ENCODE measurements around the gene TESMIN. TPM values are rescaled to one million over a fixed set of nuclear protein-coding genes. Genes with fewer than 3 reads are reported as not detected.

TESMIN gene
- total RNA-seq, 1 experiment from 2014 or later: 45.2 TPM

- Histone ChIP-seq H3K4ac (ENCODE audit: low read depth, low read length) (no peak overlapping the region), H2BK120ac (ENCODE audit: low read depth, low read length, poor library complexity, severe bottlenecking) (no peak overlapping the region), H2AFZ (ENCODE audit: low read length) (no peak overlapping the region), H4K5ac (ENCODE audit: insufficient read length, low read depth, low read length) (no peak overlapping the region), H3K79me2 (ENCODE audit: insufficient read depth, low read length) (no peaks in the 10 kb centered on the region), H2BK12ac (ENCODE audit: insufficient read length, low read depth, low read length) (no peak overlapping the region), H3K56ac (ENCODE audit: insufficient read length, low read depth, low read length) (no peak overlapping the region), H3K23ac (ENCODE audit: insufficient read length, low read depth, low read length) (no peak overlapping the region), H3K9me3 (ENCODE audit: control insufficient read depth, low read depth, low read length) (no peaks in the 10 kb centered on the region), H3K27ac (ENCODE audit: insufficient read length, low read depth, low read length) (no peak overlapping the region), H3T11ph (ENCODE audit: low read length) (no peak overlapping the region), H3K14ac (ENCODE audit: insufficient read depth, low read length) (no peak overlapping the region), H3K18ac (ENCODE audit: insufficient read length, low read depth, low read length) (no peak overlapping the region), H4K91ac (ENCODE audit: insufficient read length, low read depth, low read length) (no peak overlapping the region), H3K9ac (ENCODE audit: extremely low read depth, insufficient read length, low read length) (no peak overlapping the region), H4K8ac (replicated peaks; ENCODE audit: insufficient read length, low read depth, low read length) (no peak overlapping the region), H2BK20ac (ENCODE audit: low read depth, low read length, poor library complexity, severe bottlenecking) (no peak overlapping the region), H3K4me1 (ENCODE audit: insufficient read depth, low read length) (no peaks in the 10 kb centered on the region; the same call in 1 of the 2 replicates), H3K4me2 (ENCODE audit: insufficient read depth, insufficient read length, low read length) (no peak overlapping the region), H4K20me1 (ENCODE audit: control insufficient read depth, insufficient read depth, insufficient read length) (no peaks in the 10 kb centered on the region), H3K79me1 (ENCODE audit: insufficient read depth, low read depth, low read length, poor library complexity, severe bottlenecking) (no peaks in the 10 kb centered on the region), H2BK5ac (ENCODE audit: insufficient read length, low read length) (no peak overlapping the region), H2BK15ac (ENCODE audit: low read depth, low read length) (no peak overlapping the region), H3K27me3 (ENCODE audit: insufficient read depth, low read length) (no peaks in the 10 kb centered on the region), H2AK5ac (ENCODE audit: insufficient read length, low read length) (no peak overlapping the region), H3K23me2 (ENCODE audit: insufficient read length, low read depth, low read length, poor library complexity, severe bottlenecking) (no peaks in the 10 kb centered on the region)
- Mint-ChIP-seq H3K9me3 (no peaks in the 10 kb centered on the region; a peak in 2 of 5 replicates), H3K27me3 (ENCODE audit: low read depth) (peaks cover 2% of the 10 kb centered on the region), H3K36me3 (ENCODE audit: insufficient read depth in 1 of 3, low read depth in 3 of 3) (no peaks in the 10 kb centered on the region), H3K4me1 (peaks cover 7 to 11% of the 10 kb centered on the region in 2 experiments), H3K27ac (peak overlapping the region in 1 of 3 experiments; percentile 24; a peak in 1 of 7 replicates), H3K4me3 (no peak overlapping the region)
- no CpG with 5 or more reads among the region's 21 CpGs for WGBS (ENCODE audit: extremely low coverage, insufficient read length, low lambda C conversion rate)
- no peak for DNase-seq
- TF ChIP-seq, protein P1, sequence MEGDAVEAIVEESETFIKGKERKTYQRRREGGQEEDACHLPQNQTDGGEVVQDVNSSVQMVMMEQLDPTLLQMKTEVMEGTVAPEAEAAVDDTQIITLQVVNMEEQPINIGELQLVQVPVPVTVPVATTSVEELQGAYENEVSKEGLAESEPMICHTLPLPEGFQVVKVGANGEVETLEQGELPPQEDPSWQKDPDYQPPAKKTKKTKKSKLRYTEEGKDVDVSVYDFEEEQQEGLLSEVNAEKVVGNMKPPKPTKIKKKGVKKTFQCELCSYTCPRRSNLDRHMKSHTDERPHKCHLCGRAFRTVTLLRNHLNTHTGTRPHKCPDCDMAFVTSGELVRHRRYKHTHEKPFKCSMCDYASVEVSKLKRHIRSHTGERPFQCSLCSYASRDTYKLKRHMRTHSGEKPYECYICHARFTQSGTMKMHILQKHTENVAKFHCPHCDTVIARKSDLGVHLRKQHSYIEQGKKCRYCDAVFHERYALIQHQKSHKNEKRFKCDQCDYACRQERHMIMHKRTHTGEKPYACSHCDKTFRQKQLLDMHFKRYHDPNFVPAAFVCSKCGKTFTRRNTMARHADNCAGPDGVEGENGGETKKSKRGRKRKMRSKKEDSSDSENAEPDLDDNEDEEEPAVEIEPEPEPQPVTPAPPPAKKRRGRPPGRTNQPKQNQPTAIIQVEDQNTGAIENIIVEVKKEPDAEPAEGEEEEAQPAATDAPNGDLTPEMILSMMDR (conservative IDR thresholded peaks at IDR 0.05): no peak
Observed at GRCh38 chr11:68667511-68668500, 83.5 kb downstream of the TESMIN start.
